Measurements from ENCODE around the gene MAP3K19.

Gene MAP3K19

GRCh38 chr2:134926231-134926931 is 120.9 kb downstream of the MAP3K19 start:
- no peak for FAIRE-seq

GRCh38 chr2:134924912-134925311 is 122.3 kb downstream of the MAP3K19 start:
- no peak for FAIRE-seq

- FAIRE-seq = no peak
Observed at GRCh38 chr2:134919341-134920210, 127.7 kb downstream of the MAP3K19 start.

- peak; percentile 90 for FAIRE-seq
Observed at GRCh38 chr2:134918526-134919340, 128.5 kb downstream of the MAP3K19 start, which contains the start of gene CCNT2. TSS of gene CCNT2 (plus strand) at chr2:134918822. CDS start at chr2:134918855, 33 bp downstream.

- FAIRE-seq = peak; percentile 91
Observed at GRCh38 chr2:134917888-134918525, 129.2 kb downstream of the MAP3K19 start.

GRCh38 chr2:134917360-134917865 is 129.8 kb downstream of the MAP3K19 start:
- no peak for FAIRE-seq

Measured in TTC549 (cell line).